ENCODE measurements around the gene TNFRSF25.
A peak's percentile ranks its signal among the peaks of the same experiment; 100 is the strongest.

TNFRSF25 gene, protein sequence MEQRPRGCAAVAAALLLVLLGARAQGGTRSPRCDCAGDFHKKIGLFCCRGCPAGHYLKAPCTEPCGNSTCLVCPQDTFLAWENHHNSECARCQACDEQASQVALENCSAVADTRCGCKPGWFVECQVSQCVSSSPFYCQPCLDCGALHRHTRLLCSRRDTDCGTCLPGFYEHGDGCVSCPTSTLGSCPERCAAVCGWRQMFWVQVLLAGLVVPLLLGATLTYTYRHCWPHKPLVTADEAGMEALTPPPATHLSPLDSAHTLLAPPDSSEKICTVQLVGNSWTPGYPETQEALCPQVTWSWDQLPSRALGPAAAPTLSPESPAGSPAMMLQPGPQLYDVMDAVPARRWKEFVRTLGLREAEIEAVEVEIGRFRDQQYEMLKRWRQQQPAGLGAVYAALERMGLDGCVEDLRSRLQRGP

GRCh38 chr1:6466023-6466422, at the start of gene TNFRSF25:
Gene TNFRSF25 (minus strand): TSS chr1:6466173. CDS start chr1:6466107, 66 bp downstream.
- intact Hi-C loops (cut with micrococcal nuclease), result no loop called here
- Mint-ChIP-seq H3K4me1 (ENCODE audit: low read depth) (no peaks in the 10 kb centered on the region), H3K9me3 (no peaks in the 10 kb centered on the region), H3K27ac (no peak within 1 kb of the TSS), H3K36me3 (ENCODE audit: low read depth) (peaks cover 5% of the 10 kb centered on the region), H3K4me3 (peak within 1 kb of the TSS; percentile 25), H3K27me3 (peaks cover 54% of the 10 kb centered on the region)

DNA sequence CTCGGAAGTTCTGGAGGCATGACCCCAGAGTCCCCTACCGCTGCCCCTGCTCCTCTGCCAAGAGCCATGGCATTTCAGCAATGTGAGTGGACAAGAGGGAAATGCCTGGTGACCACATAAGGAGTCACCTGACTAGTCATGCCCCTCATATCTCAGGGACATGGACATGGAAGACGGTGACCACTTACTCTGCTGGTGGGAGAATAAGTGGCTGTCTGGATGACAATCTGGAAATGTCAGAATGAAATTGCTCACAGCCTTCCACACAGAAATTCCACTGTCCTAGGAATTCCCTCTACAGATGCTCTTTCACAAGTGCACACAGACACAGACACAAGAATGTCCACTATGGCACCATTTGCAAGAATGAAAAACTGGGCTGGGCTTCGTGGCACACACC, 49.8 kb upstream of the TNFRSF25 start:
- Mint-ChIP-seq H3K36me3 (ENCODE audit: low read depth) (peaks cover 2% of the 10 kb centered on the region), H3K4me3 (no peak overlapping the region), H3K4me1 (ENCODE audit: low read depth) (no peaks in the 10 kb centered on the region), H3K27me3 (peaks cover 10% of the 10 kb centered on the region), H3K9me3 (no peaks in the 10 kb centered on the region), H3K27ac (no peak overlapping the region)
- intact Hi-C loops (cut with micrococcal nuclease), result no loop called here

DNA sequence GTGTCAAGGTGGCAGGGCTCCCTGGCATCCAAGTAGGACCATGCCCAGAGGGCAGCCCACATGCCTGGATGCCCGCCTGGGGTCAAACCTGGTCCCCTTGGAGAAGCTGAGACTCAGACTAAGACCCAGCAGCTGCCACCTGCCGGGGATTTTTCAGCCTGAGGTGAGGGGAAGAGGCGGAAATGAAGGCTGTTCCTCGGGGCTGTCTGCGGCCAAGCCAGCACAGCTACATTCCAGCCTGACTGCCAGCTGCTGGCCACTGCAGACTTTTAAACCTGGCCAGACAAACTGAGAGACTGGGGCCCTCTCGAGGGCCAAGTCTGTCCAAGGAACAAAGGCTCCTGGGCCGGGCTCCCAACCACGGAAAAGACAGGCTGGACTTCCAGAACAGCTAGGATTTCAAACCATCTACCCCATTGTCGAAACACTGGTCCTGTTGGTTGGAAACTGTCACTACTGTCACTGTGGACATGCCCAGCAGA, 47.4 kb upstream of the TNFRSF25 start:
- Mint-ChIP-seq H3K27ac (no peak overlapping the region), H3K4me3 (no peak overlapping the region), H3K27me3 (peaks cover 14% of the 10 kb centered on the region), H3K36me3 (ENCODE audit: low read depth) (no peaks in the 10 kb centered on the region), H3K9me3 (no peaks in the 10 kb centered on the region), H3K4me1 (ENCODE audit: low read depth) (peaks cover 22% of the 10 kb centered on the region)
- intact Hi-C loops (cut with micrococcal nuclease), result no loop called here

DNA sequence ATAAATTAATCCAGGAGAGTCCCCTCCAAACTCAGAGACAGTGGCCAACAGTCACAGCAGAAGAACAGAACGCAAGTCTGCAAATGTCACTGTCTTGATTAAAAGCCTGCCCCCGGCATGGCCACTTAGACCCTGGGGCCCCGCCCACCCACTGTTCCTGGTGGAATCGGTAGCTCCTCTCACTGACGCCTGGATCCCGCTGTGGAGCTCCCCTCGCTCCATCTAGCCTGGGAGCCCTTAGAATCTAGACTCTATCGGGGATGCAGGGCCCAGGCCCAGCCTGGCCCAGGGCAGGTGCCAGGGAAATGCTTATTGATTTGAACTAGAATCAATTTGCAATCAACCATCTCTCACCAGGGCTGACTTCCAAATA, 46.9 kb upstream of the TNFRSF25 start:
- Mint-ChIP-seq H3K4me1 (ENCODE audit: low read depth) (peaks cover 26% of the 10 kb centered on the region), H3K9me3 (no peaks in the 10 kb centered on the region), H3K27ac (no peak overlapping the region), H3K36me3 (ENCODE audit: low read depth) (no peaks in the 10 kb centered on the region), H3K4me3 (no peak overlapping the region), H3K27me3 (peaks cover 14% of the 10 kb centered on the region)
- intact Hi-C loops (cut with micrococcal nuclease), result no loop called here

GRCh38 chr1:6512245-6512907, 46.4 kb upstream of the TNFRSF25 start:
- H3K27ac Mint-ChIP-seq, result no peak overlapping the region
- peaks cover 14% of the 10 kb centered on the region for H3K27me3 Mint-ChIP-seq
- intact Hi-C loops (cut with micrococcal nuclease), result no loop called here

GRCh38 chr1:6511561-6512244, 45.7 kb upstream of the TNFRSF25 start:
- no peak overlapping the region for H3K4me3 Mint-ChIP-seq
- H3K27me3 Mint-ChIP-seq, result peaks cover 14% of the 10 kb centered on the region
- no peaks in the 10 kb centered on the region for H3K9me3 Mint-ChIP-seq
- intact Hi-C loops (cut with micrococcal nuclease), result no loop called here
- no peak overlapping the region for H3K27ac Mint-ChIP-seq
- no peaks in the 10 kb centered on the region for H3K36me3 Mint-ChIP-seq (ENCODE audit: low read depth)
- peaks cover 38% of the 10 kb centered on the region for H3K4me1 Mint-ChIP-seq (ENCODE audit: low read depth)

More at GRCh38 chr1:6512245-6512907, 46.4 kb upstream of the TNFRSF25 start:
- Mint-ChIP-seq H3K9me3 (no peaks in the 10 kb centered on the region), H3K36me3 (ENCODE audit: low read depth) (no peaks in the 10 kb centered on the region), H3K4me3 (no peak overlapping the region), H3K4me1 (ENCODE audit: low read depth) (peaks cover 32% of the 10 kb centered on the region)

GRCh38 chr1:6511056-6511455, 45.1 kb upstream of the TNFRSF25 start:
- H3K9me3 Mint-ChIP-seq, result no peaks in the 10 kb centered on the region
- peaks cover 44% of the 10 kb centered on the region for H3K4me1 Mint-ChIP-seq (ENCODE audit: low read depth)
- intact Hi-C loops (cut with micrococcal nuclease), result no loop called here
- H3K4me3 Mint-ChIP-seq, result no peak overlapping the region
- peaks cover 14% of the 10 kb centered on the region for H3K27me3 Mint-ChIP-seq
- no peak overlapping the region for H3K27ac Mint-ChIP-seq
- H3K36me3 Mint-ChIP-seq (ENCODE audit: low read depth), result no peaks in the 10 kb centered on the region

DNA sequence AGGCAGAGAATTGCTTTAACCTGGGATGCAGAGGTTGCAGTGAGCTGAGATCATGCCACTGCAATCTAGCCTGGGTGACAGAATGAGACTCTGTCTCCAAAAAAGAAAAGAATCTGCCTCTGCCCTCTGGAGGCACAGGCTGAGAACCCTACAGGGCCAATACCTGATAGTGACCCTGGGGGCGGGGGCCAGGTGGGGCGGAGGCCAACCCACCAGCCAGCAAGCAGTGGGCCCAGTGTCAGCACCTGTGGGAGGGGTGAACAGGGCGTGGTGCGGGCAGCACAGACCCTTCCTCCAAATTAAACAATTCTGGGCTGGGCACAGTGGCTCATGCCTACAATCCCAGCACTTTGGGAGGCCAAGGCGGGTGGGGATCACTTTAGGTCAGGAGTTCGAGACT, 44.5 kb upstream of the TNFRSF25 start:
- Mint-ChIP-seq H3K27me3 (peaks cover 18% of the 10 kb centered on the region), H3K9me3 (no peaks in the 10 kb centered on the region), H3K36me3 (ENCODE audit: low read depth) (no peaks in the 10 kb centered on the region), H3K27ac (no peak overlapping the region), H3K4me3 (no peak overlapping the region), H3K4me1 (ENCODE audit: low read depth) (peaks cover 47% of the 10 kb centered on the region)
- intact Hi-C loops (cut with micrococcal nuclease), result no loop called here

- no peak overlapping the region for H3K4me3 Mint-ChIP-seq
- H3K27ac Mint-ChIP-seq, result peak overlapping the region; percentile 45
- H3K4me1 Mint-ChIP-seq (ENCODE audit: low read depth), result peaks cover 50% of the 10 kb centered on the region
- intact Hi-C loops (cut with micrococcal nuclease), result no loop called here
- no peaks in the 10 kb centered on the region for H3K36me3 Mint-ChIP-seq (ENCODE audit: low read depth)
- H3K9me3 Mint-ChIP-seq, result no peaks in the 10 kb centered on the region
- H3K27me3 Mint-ChIP-seq, result peaks cover 22% of the 10 kb centered on the region
Measured at GRCh38 chr1:6509919-6510291, 43.9 kb upstream of the TNFRSF25 start.

DNA sequence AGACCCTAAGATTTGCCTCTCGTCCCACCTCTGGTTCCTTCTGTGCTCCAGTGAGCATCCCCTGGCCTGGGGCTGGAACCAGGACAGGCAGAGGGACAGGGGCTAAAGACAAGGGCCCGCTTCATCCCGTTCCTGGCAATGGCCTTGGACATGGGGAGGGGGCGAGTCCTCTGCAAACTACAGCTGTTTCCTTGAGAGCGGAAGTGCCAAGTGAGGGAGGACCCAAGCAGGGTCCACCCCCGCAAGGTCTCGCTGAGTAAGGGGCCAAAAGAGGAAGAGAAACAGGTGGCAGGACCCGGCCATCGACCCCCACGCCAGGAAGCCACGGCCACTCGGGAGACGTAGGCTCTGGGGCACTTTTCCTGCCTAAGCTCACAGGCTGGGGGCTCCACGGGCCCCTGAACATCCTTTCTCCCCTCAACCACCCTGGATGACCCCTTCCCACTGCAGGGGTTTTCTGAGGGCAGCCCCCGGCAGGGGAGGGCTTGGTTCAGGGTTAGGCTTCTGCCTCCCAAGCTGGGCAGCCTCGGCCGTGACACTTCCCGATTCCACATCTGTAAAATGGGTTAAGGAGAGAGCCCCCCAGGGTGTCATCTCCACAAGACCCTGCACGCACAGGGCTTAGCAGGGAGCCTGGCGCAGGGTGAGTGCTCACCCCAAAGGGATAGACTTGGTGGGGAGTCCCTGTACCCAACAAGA, 43.4 kb upstream of the TNFRSF25 start:
- H3K27me3 Mint-ChIP-seq, result peaks cover 27% of the 10 kb centered on the region
- no peaks in the 10 kb centered on the region for H3K36me3 Mint-ChIP-seq (ENCODE audit: low read depth)
- H3K9me3 Mint-ChIP-seq, result no peaks in the 10 kb centered on the region
- intact Hi-C loops (cut with micrococcal nuclease), result no loop called here
- no peak overlapping the region for H3K4me3 Mint-ChIP-seq
- peaks cover 55% of the 10 kb centered on the region for H3K4me1 Mint-ChIP-seq (ENCODE audit: low read depth)
- H3K27ac Mint-ChIP-seq, result peak overlapping the region; percentile 45

DNA sequence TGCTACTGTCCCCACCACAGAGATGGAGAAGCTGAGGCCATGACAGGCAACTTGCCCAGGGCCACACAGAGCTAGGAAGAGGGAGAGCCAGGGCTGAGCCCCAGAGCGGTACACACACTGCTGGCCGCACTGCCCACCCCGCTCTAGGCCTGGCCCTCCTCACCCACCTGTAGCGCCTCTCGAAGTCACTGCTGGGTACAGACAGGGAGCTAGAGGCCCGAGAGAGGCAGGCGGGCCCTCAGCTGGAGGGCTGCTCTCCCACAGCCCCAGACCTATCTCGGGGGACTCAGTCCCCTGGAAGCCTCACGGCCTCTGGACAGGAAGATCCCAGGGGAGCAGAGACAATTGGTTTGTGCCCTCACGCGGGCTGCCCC, 42.8 kb upstream of the TNFRSF25 start:
- Mint-ChIP-seq H3K4me3 (no peak overlapping the region), H3K9me3 (no peaks in the 10 kb centered on the region), H3K27me3 (peaks cover 28% of the 10 kb centered on the region), H3K36me3 (ENCODE audit: low read depth) (no peaks in the 10 kb centered on the region), H3K27ac (no peak overlapping the region), H3K4me1 (ENCODE audit: low read depth) (peaks cover 61% of the 10 kb centered on the region)
- intact Hi-C loops (cut with micrococcal nuclease), result no loop called here

DNA sequence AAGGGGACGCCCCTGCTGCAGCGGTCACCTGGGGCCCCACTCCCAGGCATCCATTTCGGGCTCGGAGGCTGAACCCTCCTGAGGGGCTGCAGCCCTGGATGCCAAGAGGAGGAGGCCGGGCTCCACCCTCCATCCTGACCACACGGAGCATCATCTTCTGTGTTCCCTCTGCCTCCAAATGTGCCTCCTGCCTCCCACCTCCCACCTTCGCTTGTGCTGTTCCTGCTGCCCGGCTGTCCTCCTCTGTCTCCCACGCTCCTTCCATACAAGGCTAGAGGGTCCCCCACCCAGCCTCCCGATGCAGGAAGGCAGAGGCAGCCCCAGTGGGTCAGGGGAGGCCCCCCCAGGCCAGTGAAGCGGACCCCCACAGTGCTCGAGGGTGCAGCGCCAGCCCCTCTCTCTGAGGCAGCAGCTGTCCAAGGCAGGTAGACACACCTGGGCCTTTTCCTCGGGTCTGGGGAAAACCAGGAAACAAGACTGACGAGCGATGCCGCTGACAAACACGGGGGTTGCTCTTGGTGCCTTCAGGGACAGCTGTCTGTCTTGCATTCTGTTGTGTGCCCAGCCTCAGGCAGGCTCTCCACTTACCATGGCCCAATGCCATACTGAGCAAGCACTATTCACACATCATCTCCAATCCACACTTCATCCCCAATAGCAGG, 42.3 kb upstream of the TNFRSF25 start:
- peaks cover 27% of the 10 kb centered on the region for H3K27me3 Mint-ChIP-seq
- peaks cover 64% of the 10 kb centered on the region for H3K4me1 Mint-ChIP-seq (ENCODE audit: low read depth)
- no peaks in the 10 kb centered on the region for H3K9me3 Mint-ChIP-seq
- no peak overlapping the region for H3K27ac Mint-ChIP-seq
- no peaks in the 10 kb centered on the region for H3K36me3 Mint-ChIP-seq (ENCODE audit: low read depth)
- intact Hi-C loops (cut with micrococcal nuclease), result no loop called here
- H3K4me3 Mint-ChIP-seq, result no peak overlapping the region

DNA sequence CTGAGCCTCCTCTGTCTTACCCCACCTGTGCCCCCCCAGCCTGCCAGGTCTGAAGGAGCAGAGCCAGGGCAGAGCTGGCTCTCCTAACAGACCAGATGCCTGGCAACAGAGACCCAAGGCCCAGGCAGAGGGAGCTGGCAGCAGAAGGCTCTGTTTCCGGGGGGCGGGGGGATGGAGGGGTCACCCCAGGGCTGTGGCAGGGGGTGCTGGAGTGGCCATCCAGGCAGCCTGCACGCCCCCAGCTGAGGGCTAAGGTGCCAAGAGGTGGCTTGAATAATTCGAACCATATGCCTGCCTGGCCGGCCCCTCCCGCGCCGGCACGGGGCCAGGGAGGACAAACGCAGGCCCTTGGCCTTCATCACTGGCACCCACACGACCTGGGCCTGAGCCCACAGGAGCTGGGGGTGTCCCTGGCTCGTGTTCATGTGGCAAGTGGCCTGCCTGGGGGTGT, 41.5 kb upstream of the TNFRSF25 start:
- intact Hi-C loops (cut with micrococcal nuclease), result no loop called here
- Mint-ChIP-seq H3K4me1 (ENCODE audit: low read depth) (peaks cover 68% of the 10 kb centered on the region), H3K27ac (peak overlapping the region; percentile 61), H3K36me3 (ENCODE audit: low read depth) (no peaks in the 10 kb centered on the region), H3K9me3 (no peaks in the 10 kb centered on the region), H3K4me3 (no peak overlapping the region), H3K27me3 (peaks cover 25% of the 10 kb centered on the region)

Data from dendritic cell treated with granulocyte-macrophage colony-stimulating factor and Interleukin-4, amounts not matched to agents 40 ng/mL and 50 ng/mL, for 4 days (primary cell).